NCI-H2196 (cell line): ENCODE data around the gene STAT4.

ENCODE experiments used
- DNase-seq: peaks from one replicate; lab custom pipeline; 2025; ENCODE audit not compliant: unreplicated experiment; lab: John Stamatoyannopoulos, UW

STAT4 gene

GRCh38 chr2:191150600-191151330 is at the start of gene STAT4:
STAT4 (minus strand) TSS chr2:191150994; CDS start chr2:191148203, 2,791 bp downstream.
- no peak for DNase-seq

- DNase-seq, result no peak
These were observed 49.2 kb upstream of the STAT4 start for GRCh38 chr2:191199929-191200512.

GRCh38 chr2:191198271-191198670 is 47.5 kb upstream of the STAT4 start:
- DNase-seq, result no peak

- no peak for DNase-seq
These were observed 46.3 kb upstream of the STAT4 start for GRCh38 chr2:191197096-191197495.

- DNase-seq, result no peak
These were observed 44.2 kb upstream of the STAT4 start for GRCh38 chr2:191195021-191195420.

GRCh38 chr2:191190861-191191552 is 40.2 kb upstream of the STAT4 start:
- DNase-seq, result no peak

- no peak for DNase-seq
These were observed 39.6 kb upstream of the STAT4 start for GRCh38 chr2:191190435-191190834.

GRCh38 chr2:191189112-191189635 is 38.4 kb upstream of the STAT4 start:
- DNase-seq, result no peak

GRCh38 chr2:191188550-191189093 is 37.8 kb upstream of the STAT4 start:
- no peak for DNase-seq

- no peak for DNase-seq
These were observed 36.5 kb upstream of the STAT4 start for GRCh38 chr2:191187105-191187829.

- no peak for DNase-seq
These were observed 33.7 kb upstream of the STAT4 start for GRCh38 chr2:191184457-191184856.

- DNase-seq, result no peak
These were observed 32.7 kb upstream of the STAT4 start for GRCh38 chr2:191183516-191183915.

GRCh38 chr2:191183081-191183480 is 32.3 kb upstream of the STAT4 start:
- no peak for DNase-seq

- no peak for DNase-seq
These were observed 29.9 kb upstream of the STAT4 start for GRCh38 chr2:191180713-191181112.

GRCh38 chr2:191180276-191180675 is 29.5 kb upstream of the STAT4 start:
- DNase-seq, result no peak

GRCh38 chr2:191178806-191179514 is 28.2 kb upstream of the STAT4 start:
- no peak for DNase-seq

GRCh38 chr2:191177751-191178736 is 27.2 kb upstream of the STAT4 start:
- no peak for DNase-seq

- no peak for DNase-seq
These were observed 26.1 kb upstream of the STAT4 start for GRCh38 chr2:191176801-191177438.

- DNase-seq, result no peak
These were observed 25.5 kb upstream of the STAT4 start for GRCh38 chr2:191176305-191176704.
